ENCODE data around the gene PRR18. TPM values are rescaled to one million over a fixed set of nuclear protein-coding genes. Genes with fewer than 3 reads are reported as not detected.

The PRR18 gene
- total RNA-seq, 1 experiment from 2014 or later: not detected

GRCh38 chr6:166317261-166318212, 9.3 kb upstream of the PRR18 start:
- TF ChIP-seq CTCF (conservative IDR thresholded peaks at IDR 0.05) (no peak), EZH2 (IDR thresholded peaks at IDR 0.05; ENCODE audit: low read depth) (no peak)
- Histone ChIP-seq H3K4me2 (no peak overlapping the region), H2AFZ (no peak overlapping the region), H3K9me3 (ENCODE audit: insufficient read depth, low read depth) (no peaks in the 10 kb centered on the region), H3K27ac (no peak overlapping the region), H3K9me2 (ENCODE audit: insufficient read depth) (no peaks in the 10 kb centered on the region), H3K27me3 (ENCODE audit: insufficient read depth, low read depth) (no peaks in the 10 kb centered on the region), H3F3A (ENCODE audit: insufficient read depth, low read depth) (peaks cover 4% of the 10 kb centered on the region; the same call in 1 of the 2 replicates), H3K36me3 (ENCODE audit: low read depth) (no peaks in the 10 kb centered on the region), H4K20me1 (ENCODE audit: insufficient read depth) (no peaks in the 10 kb centered on the region), H3K79me2 (ENCODE audit: low read depth) (no peaks in the 10 kb centered on the region), H3K4me3 (no peak overlapping the region), H3K4me1 (replicated peaks; ENCODE audit: insufficient read depth) (no peaks in the 10 kb centered on the region)
- intact Hi-C loops (cut with micrococcal nuclease; ENCODE audit: unreplicated experiment): no loop called here
- BruUV-seq (replicated peaks): no TSS peak
- DNase-seq: no peak
- ChIA-PET CTCF (no interaction called here), POLR2A (ENCODE audit: unreplicated experiment) (no interaction called here)

- TF ChIP-seq CTCF (conservative IDR thresholded peaks at IDR 0.05): no peak
- TF ChIP-seq EZH2 (IDR thresholded peaks at IDR 0.05; ENCODE audit: low read depth): no peak
- Histone ChIP-seq H3K36me3 (ENCODE audit: low read depth) (no peaks in the 10 kb centered on the region), H3K27ac (no peak overlapping the region), H4K20me1 (ENCODE audit: insufficient read depth) (no peaks in the 10 kb centered on the region), H3K4me1 (replicated peaks; ENCODE audit: insufficient read depth) (no peaks in the 10 kb centered on the region), H3K9me2 (ENCODE audit: insufficient read depth) (no peaks in the 10 kb centered on the region), H3K79me2 (ENCODE audit: low read depth) (no peaks in the 10 kb centered on the region), H3K9me3 (ENCODE audit: insufficient read depth, low read depth) (no peaks in the 10 kb centered on the region), H3K27me3 (ENCODE audit: insufficient read depth, low read depth) (no peaks in the 10 kb centered on the region), H3F3A (ENCODE audit: insufficient read depth, low read depth) (no peaks in the 10 kb centered on the region), H2AFZ (no peak overlapping the region), H3K4me2 (no peak overlapping the region), H3K4me3 (no peak overlapping the region)
- ChIA-PET CTCF (no interaction called here), POLR2A (ENCODE audit: unreplicated experiment) (no interaction called here)
- intact Hi-C loops (cut with micrococcal nuclease; ENCODE audit: unreplicated experiment): no loop called here
- no peak for DNase-seq
- no TSS peak for BruUV-seq (replicated peaks)
Measured at GRCh38 chr6:166315436-166315835, 7.2 kb upstream of the PRR18 start.

GRCh38 chr6:166314454-166314853, 6.3 kb upstream of the PRR18 start:
- Histone ChIP-seq H3K4me2 (no peak overlapping the region), H3K79me2 (ENCODE audit: low read depth) (no peaks in the 10 kb centered on the region), H3F3A (ENCODE audit: insufficient read depth, low read depth) (no peaks in the 10 kb centered on the region), H3K9me2 (ENCODE audit: insufficient read depth) (no peaks in the 10 kb centered on the region), H3K27ac (no peak overlapping the region), H3K9me3 (ENCODE audit: insufficient read depth, low read depth) (no peaks in the 10 kb centered on the region), H3K27me3 (ENCODE audit: insufficient read depth, low read depth) (no peaks in the 10 kb centered on the region), H4K20me1 (ENCODE audit: insufficient read depth) (no peaks in the 10 kb centered on the region), H3K4me3 (no peak overlapping the region), H2AFZ (no peak overlapping the region), H3K36me3 (ENCODE audit: low read depth) (no peaks in the 10 kb centered on the region), H3K4me1 (replicated peaks; ENCODE audit: insufficient read depth) (no peaks in the 10 kb centered on the region)
- TF ChIP-seq EZH2 (IDR thresholded peaks at IDR 0.05; ENCODE audit: low read depth) (no peak), CTCF (conservative IDR thresholded peaks at IDR 0.05) (no peak)
- intact Hi-C loops (cut with micrococcal nuclease; ENCODE audit: unreplicated experiment): no loop called here
- no TSS peak for BruUV-seq (replicated peaks)
- POLR2A ChIA-PET (ENCODE audit: unreplicated experiment): no interaction called here
- DNase-seq: no peak
- CTCF ChIA-PET: no interaction called here

Data from PC-9 (cell line).